GM23338 (cell line): Measurements from ENCODE around the gene MDM2. TPM values are rescaled to one million over a fixed set of nuclear protein-coding genes. Genes with fewer than 3 reads are reported as not detected.
A peak's percentile ranks its signal among the peaks of the same experiment; 100 is the strongest.

Source experiments
- ATAC-seq: fragments of 200-7000 bp; cut with Tn5 transposase; 3 replicates; pipeline ENCODE4 v1.9.1; 2020
- DNase-seq: peaks from one replicate; pipeline ENCODE4 v3.0.0-alpha.2; 2015; ENCODE audit warnings: low spot score
- H2AFZ ChIP-seq: fragments of 200-600 bp; sonication (generic); 2 replicates; pipeline ENCODE4 v1.8.0; 2016; ENCODE audit warnings: antibody characterized with exemption, mild to moderate bottlenecking, moderate library complexity
- H3F3A ChIP-seq: fragments of 200-600 bp; sonication (generic); replicated peaks from 2 replicates; pipeline ENCODE4 v1.8.0; 2017; ENCODE audit warnings: antibody characterized with exemption, mixed run types, low read depth
- H3K27ac ChIP-seq: fragments of 200-600 bp; sonication (generic); 2 replicates; pipeline ENCODE4 v1.6.1; 2016; ENCODE audit warnings: low read depth
- H3K27me3 ChIP-seq: fragments of 200-600 bp; sonication (generic); 2 replicates; pipeline ENCODE4 v1.8.0; 2016; ENCODE audit warnings: mild to moderate bottlenecking, mixed run types, moderate library complexity; ENCODE audit not compliant: insufficient read depth
- H3K36me3 ChIP-seq: fragments of 200-600 bp; sonication (generic); 2 replicates; pipeline ENCODE4 v1.8.0; 2016; ENCODE audit warnings: mild to moderate bottlenecking; ENCODE audit not compliant: insufficient read depth
- H3K4me1 ChIP-seq: fragments of 200-600 bp; sonication (generic); 2 replicates; pipeline ENCODE4 v1.8.0; 2016; ENCODE audit warnings: mild to moderate bottlenecking, moderate library complexity; ENCODE audit not compliant: insufficient read depth
- H3K4me2 ChIP-seq: fragments of 200-600 bp; sonication (generic); 2 replicates; pipeline ENCODE4 v1.7.1; 2017; ENCODE audit warnings: mixed run types
- H3K4me3 ChIP-seq: fragments of 200-600 bp; sonication (generic); 2 replicates; pipeline ENCODE4 v1.6.1; 2016; ENCODE audit warnings: mixed run types
- H3K79me2 ChIP-seq: fragments of 200-600 bp; sonication (generic); replicated peaks from 2 replicates; pipeline ENCODE4 v1.8.0; 2017; ENCODE audit warnings: mild to moderate bottlenecking; ENCODE audit not compliant: insufficient read depth
- H3K9me2 ChIP-seq: fragments of 200-600 bp; sonication (generic); 2 replicates; pipeline ENCODE4 v1.8.0; 2017; ENCODE audit not compliant: insufficient read depth
- H4K20me1 ChIP-seq: fragments of 200-600 bp; sonication (generic); replicated peaks from 2 replicates; pipeline ENCODE4 v1.8.0; 2017; ENCODE audit warnings: mild to moderate bottlenecking; ENCODE audit not compliant: insufficient read depth
- H3K27ac Mint-ChIP-seq: 2 replicates; pipeline ENCODE4 v1.8.0; 2020; ENCODE audit warnings: inconsistent platforms, mild to moderate bottlenecking, moderate library complexity, mixed read lengths
- H3K27me3 Mint-ChIP-seq: 3 replicates; pipeline ENCODE4 v1.8.0; 2022; ENCODE audit warnings: low read depth, mild to moderate bottlenecking, moderate library complexity, mixed read lengths, inconsistent platforms; ENCODE audit not compliant: insufficient read depth, poor library complexity
- H3K36me3 Mint-ChIP-seq: 3 replicates; pipeline ENCODE4 v1.8.0; 2021; ENCODE audit warnings: low read depth, mild to moderate bottlenecking, inconsistent platforms, moderate library complexity, mixed read lengths
- H3K4me1 Mint-ChIP-seq: 3 replicates; pipeline ENCODE4 v1.8.0; 2020; ENCODE audit warnings: mild to moderate bottlenecking, inconsistent platforms, mixed read lengths
- H3K4me3 Mint-ChIP-seq: 3 replicates; pipeline ENCODE4 v1.8.0; 2021; ENCODE audit warnings: moderate library complexity, mild to moderate bottlenecking, inconsistent platforms, mixed read lengths
- H3K9me3 Mint-ChIP-seq: 3 replicates; pipeline ENCODE4 v1.8.0; 2020; ENCODE audit warnings: moderate library complexity, mild to moderate bottlenecking, inconsistent platforms, mixed read lengths
- CREB1 ChIP-seq: fragments of 250-450 bp; sonication (Bioruptor Pico); IDR thresholded peaks from 2 replicates; pipeline ENCODE4 v1.5.0; 2020; ENCODE audit warnings: low read depth, mild to moderate bottlenecking, moderate library complexity
- CTCF ChIP-seq, 2 experiments: fragments of 200-600 bp in 1 of 2; sonication (generic) in 1 of 2; conservative IDR thresholded peaks; 2 replicates each; pipeline versions ENCODE4 v1.5.1 to v1.6.1; 2016 to 2017; ENCODE audit warnings: antibody characterized with exemption in 2 of 2, low read depth in 2 of 2, mild to moderate bottlenecking in 2 of 2, moderate library complexity in 1 of 2
- EZH2 ChIP-seq: fragments of 200-600 bp; sonication (generic); IDR thresholded peaks from one replicate; pipeline ENCODE4 v1.8.0; 2017; ENCODE audit warnings: antibody characterized with exemption, mild to moderate bottlenecking, low read depth; ENCODE audit not compliant: unreplicated experiment
- EZH2phosphoT487 ChIP-seq: fragments of 200-600 bp; sonication (generic); IDR thresholded peaks from one replicate; pipeline ENCODE4 v1.8.1; 2018; ENCODE audit warnings: antibody characterized with exemption; ENCODE audit not compliant: unreplicated experiment
- JUNB ChIP-seq: IDR thresholded peaks from one replicate; pipeline ENCODE4 v1.6.1; 2016; ENCODE audit warnings: antibody characterized with exemption; ENCODE audit not compliant: unreplicated experiment
- NANOG ChIP-seq: IDR thresholded peaks from 2 replicates; pipeline ENCODE4 v1.6.1; 2016; ENCODE audit warnings: antibody characterized with exemption, borderline replicate concordance
- POLR2AphosphoS5 ChIP-seq: IDR thresholded peaks from 2 replicates; pipeline ENCODE4 v1.6.1; 2016; ENCODE audit warnings: antibody characterized with exemption, low read depth
- STAT1 ChIP-seq: IDR thresholded peaks from one replicate; pipeline ENCODE4 v1.6.1; 2016; ENCODE audit warnings: antibody characterized with exemption; ENCODE audit not compliant: unreplicated experiment
- ZNF114 ChIP-seq: fragments of 250-450 bp; sonication (Bioruptor Pico); IDR thresholded peaks from 2 replicates; pipeline ENCODE4 v1.5.0; 2020; ENCODE audit warnings: mild to moderate bottlenecking, moderate library complexity
- ZNF331 ChIP-seq: fragments of 250-450 bp; sonication (Bioruptor Pico); IDR thresholded peaks from 2 replicates; pipeline ENCODE4 v1.5.0; 2020; ENCODE audit warnings: low read depth, mild to moderate bottlenecking, moderate library complexity
- polyA plus RNA-seq: library from polyadenylated mRNA; unstranded; fragments of >200 nt; fragmentation: Nextera tagmentation; extraction: Ambion mirVana; gene quantifications from 2 replicates; pipeline ENCODE4 v1.2.1, GENCODE V29; 2016
- total RNA-seq: library from RNA; depleted of rRNA; stranded (reverse); fragments of >200 nt; shearing (Covaris generic); gene quantifications from 2 replicates; pipeline ENCODE4 v1.2.3, GENCODE V29; 2014
- TF ChIP-seq, protein P1 (sequence below): fragments of 250-450 bp; sonication (Bioruptor Pico); IDR thresholded peaks from 2 replicates; pipeline ENCODE4 v1.5.0; 2020; ENCODE audit warnings: mild to moderate bottlenecking, moderate library complexity
- TF ChIP-seq, protein P2 (sequence below): IDR thresholded peaks from 2 replicates; pipeline ENCODE4 v1.6.1; 2016; ENCODE audit warnings: antibody characterized with exemption
- TF ChIP-seq, protein P3 (sequence below): IDR thresholded peaks from one replicate; pipeline ENCODE4 v1.6.1; 2018; ENCODE audit warnings: antibody characterized with exemption; ENCODE audit not compliant: unreplicated experiment

Gene MDM2
- total and polyA plus RNA-seq, 2 experiments from 2014 or later, result 105 to 136 TPM

DNA sequence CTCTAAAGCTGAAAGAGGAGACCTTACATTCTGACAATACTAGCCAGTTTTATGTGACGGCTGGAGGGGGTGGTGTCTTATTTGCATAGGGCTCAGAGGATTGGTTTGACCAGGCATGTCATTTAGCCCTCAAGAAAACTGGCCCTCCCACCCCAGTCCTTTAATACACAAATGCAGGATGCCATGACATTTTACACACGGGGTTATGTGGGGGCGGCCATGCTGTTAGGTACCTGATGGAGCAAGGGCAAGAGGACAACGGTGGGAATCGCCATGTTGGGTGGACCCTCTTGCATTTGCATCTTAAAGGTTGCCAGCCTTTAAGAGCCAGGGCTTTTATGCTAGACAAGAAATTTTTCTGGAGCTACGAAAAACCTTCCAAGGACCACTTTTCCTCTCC, 23.3 kb downstream of the MDM2 start:
- H3F3A ChIP-seq, result peaks cover 10% of the 10 kb centered on the region; the same call in 1 of the 2 replicates
- no peaks in the 10 kb centered on the region for H3K9me3 Mint-ChIP-seq
- H3K27me3 ChIP-seq, result no peaks in the 10 kb centered on the region
- peak; percentile 61 for DNase-seq
- no peak overlapping the region for H3K4me2 ChIP-seq
- peaks cover 32% of the 10 kb centered on the region for H3K79me2 ChIP-seq
- peak overlapping the region; percentile 79 for H3K27ac ChIP-seq
- peaks cover 76% of the 10 kb centered on the region for H3K36me3 Mint-ChIP-seq
- no peak overlapping the region for H3K4me3 ChIP-seq
- H3K9me2 ChIP-seq, result no peaks in the 10 kb centered on the region
- ATAC-seq, result peak; percentile 76
- H3K4me3 Mint-ChIP-seq, result no peak overlapping the region; the same call in 2 of the 3 replicates
- H3K4me1 ChIP-seq, result peaks cover 5% of the 10 kb centered on the region
- peaks cover 53% of the 10 kb centered on the region for H3K36me3 ChIP-seq
- peaks cover 2% of the 10 kb centered on the region for H3K27me3 Mint-ChIP-seq
- no peak overlapping the region for H2AFZ ChIP-seq
- H4K20me1 ChIP-seq, result peaks cover 11% of the 10 kb centered on the region
- TF ChIP-seq JUNB (no peak), ZNF331 (CRISPR knock-in tag) (no peak), EZH2phosphoT487 (no peak), EZH2 (no peak), POLR2AphosphoS5 (no peak), CTCF (conservative IDR thresholded peaks at IDR 0.05; ENCODE audit: low read depth in 2 of 2) (no peak), CREB1 (CRISPR knock-in tag) (no peak), STAT1 (no peak), ZNF114 (CRISPR knock-in tag) (no peak), NANOG (no peak)
- TF ChIP-seq, protein P1, sequence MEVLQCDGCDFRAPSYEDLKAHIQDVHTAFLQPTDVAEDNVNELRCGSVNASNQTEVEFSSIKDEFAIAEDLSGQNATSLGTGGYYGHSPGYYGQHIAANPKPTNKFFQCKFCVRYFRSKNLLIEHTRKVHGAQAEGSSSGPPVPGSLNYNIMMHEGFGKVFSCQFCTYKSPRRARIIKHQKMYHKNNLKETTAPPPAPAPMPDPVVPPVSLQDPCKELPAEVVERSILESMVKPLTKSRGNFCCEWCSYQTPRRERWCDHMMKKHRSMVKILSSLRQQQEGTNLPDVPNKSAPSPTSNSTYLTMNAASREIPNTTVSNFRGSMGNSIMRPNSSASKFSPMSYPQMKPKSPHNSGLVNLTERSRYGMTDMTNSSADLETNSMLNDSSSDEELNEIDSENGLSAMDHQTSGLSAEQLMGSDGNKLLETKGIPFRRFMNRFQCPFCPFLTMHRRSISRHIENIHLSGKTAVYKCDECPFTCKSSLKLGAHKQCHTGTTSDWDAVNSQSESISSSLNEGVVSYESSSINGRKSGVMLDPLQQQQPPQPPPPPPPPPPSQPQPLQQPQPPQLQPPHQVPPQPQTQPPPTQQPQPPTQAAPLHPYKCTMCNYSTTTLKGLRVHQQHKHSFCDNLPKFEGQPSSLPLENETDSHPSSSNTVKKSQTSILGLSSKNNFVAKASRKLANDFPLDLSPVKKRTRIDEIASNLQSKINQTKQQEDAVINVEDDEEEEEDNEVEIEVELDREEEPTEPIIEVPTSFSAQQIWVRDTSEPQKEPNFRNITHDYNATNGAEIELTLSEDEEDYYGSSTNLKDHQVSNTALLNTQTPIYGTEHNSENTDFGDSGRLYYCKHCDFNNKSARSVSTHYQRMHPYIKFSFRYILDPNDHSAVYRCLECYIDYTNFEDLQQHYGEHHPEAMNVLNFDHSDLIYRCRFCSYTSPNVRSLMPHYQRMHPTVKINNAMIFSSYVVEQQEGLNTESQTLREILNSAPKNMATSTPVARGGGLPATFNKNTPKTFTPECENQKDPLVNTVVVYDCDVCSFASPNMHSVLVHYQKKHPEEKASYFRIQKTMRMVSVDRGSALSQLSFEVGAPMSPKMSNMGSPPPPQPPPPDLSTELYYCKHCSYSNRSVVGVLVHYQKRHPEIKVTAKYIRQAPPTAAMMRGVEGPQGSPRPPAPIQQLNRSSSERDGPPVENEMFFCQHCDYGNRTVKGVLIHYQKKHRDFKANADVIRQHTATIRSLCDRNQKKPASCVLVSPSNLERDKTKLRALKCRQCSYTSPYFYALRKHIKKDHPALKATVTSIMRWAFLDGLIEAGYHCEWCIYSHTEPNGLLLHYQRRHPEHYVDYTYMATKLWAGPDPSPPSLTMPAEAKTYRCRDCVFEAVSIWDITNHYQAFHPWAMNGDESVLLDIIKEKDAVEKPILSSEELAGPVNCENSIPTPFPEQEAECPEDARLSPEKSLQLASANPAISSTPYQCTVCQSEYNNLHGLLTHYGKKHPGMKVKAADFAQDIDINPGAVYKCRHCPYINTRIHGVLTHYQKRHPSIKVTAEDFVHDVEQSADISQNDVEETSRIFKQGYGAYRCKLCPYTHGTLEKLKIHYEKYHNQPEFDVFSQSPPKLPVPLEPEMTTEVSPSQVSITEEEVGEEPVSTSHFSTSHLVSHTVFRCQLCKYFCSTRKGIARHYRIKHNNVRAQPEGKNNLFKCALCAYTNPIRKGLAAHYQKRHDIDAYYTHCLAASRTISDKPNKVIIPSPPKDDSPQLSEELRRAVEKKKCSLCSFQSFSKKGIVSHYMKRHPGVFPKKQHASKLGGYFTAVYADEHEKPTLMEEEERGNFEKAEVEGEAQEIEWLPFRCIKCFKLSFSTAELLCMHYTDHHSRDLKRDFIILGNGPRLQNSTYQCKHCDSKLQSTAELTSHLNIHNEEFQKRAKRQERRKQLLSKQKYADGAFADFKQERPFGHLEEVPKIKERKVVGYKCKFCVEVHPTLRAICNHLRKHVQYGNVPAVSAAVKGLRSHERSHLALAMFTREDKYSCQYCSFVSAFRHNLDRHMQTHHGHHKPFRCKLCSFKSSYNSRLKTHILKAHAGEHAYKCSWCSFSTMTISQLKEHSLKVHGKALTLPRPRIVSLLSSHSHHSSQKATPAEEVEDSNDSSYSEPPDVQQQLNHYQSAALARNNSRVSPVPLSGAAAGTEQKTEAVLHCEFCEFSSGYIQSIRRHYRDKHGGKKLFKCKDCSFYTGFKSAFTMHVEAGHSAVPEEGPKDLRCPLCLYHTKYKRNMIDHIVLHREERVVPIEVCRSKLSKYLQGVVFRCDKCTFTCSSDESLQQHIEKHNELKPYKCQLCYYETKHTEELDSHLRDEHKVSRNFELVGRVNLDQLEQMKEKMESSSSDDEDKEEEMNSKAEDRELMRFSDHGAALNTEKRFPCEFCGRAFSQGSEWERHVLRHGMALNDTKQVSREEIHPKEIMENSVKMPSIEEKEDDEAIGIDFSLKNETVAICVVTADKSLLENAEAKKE (CRISPR knock-in tag), result no peak
- TF ChIP-seq, protein P2, sequence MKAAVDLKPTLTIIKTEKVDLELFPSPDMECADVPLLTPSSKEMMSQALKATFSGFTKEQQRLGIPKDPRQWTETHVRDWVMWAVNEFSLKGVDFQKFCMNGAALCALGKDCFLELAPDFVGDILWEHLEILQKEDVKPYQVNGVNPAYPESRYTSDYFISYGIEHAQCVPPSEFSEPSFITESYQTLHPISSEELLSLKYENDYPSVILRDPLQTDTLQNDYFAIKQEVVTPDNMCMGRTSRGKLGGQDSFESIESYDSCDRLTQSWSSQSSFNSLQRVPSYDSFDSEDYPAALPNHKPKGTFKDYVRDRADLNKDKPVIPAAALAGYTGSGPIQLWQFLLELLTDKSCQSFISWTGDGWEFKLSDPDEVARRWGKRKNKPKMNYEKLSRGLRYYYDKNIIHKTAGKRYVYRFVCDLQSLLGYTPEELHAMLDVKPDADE, result no peak
- TF ChIP-seq, protein P3, sequence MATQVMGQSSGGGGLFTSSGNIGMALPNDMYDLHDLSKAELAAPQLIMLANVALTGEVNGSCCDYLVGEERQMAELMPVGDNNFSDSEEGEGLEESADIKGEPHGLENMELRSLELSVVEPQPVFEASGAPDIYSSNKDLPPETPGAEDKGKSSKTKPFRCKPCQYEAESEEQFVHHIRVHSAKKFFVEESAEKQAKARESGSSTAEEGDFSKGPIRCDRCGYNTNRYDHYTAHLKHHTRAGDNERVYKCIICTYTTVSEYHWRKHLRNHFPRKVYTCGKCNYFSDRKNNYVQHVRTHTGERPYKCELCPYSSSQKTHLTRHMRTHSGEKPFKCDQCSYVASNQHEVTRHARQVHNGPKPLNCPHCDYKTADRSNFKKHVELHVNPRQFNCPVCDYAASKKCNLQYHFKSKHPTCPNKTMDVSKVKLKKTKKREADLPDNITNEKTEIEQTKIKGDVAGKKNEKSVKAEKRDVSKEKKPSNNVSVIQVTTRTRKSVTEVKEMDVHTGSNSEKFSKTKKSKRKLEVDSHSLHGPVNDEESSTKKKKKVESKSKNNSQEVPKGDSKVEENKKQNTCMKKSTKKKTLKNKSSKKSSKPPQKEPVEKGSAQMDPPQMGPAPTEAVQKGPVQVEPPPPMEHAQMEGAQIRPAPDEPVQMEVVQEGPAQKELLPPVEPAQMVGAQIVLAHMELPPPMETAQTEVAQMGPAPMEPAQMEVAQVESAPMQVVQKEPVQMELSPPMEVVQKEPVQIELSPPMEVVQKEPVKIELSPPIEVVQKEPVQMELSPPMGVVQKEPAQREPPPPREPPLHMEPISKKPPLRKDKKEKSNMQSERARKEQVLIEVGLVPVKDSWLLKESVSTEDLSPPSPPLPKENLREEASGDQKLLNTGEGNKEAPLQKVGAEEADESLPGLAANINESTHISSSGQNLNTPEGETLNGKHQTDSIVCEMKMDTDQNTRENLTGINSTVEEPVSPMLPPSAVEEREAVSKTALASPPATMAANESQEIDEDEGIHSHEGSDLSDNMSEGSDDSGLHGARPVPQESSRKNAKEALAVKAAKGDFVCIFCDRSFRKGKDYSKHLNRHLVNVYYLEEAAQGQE, result no peak
- no peak overlapping the region; the same call in 1 of the 2 replicates for H3K27ac Mint-ChIP-seq
- H3K4me1 Mint-ChIP-seq, result peaks cover 18% of the 10 kb centered on the region
